Omental fat pad (tissue), 4 donors: ENCODE data around the gene UPF1. TPM values are rescaled to one million over a fixed set of nuclear protein-coding genes. Genes with fewer than 3 reads are reported as not detected.

Experiments used
- ATAC-seq: fragments of 150-250 bp; one replicate; pipeline ENCODE4 v1.9.1; 2016; ENCODE audit warnings: mild to moderate bottlenecking, moderate library complexity; ENCODE audit not compliant: low FRiP score
- DNase-seq: peaks from one replicate; pipeline ENCODE4 v3.0.0-alpha.2; 2019; ENCODE audit warnings: low spot score
- total RNA-seq, 4 donors: library from RNA; depleted of rRNA; stranded (reverse); fragments of >200 nt; gene quantifications; one replicate each; pipeline ENCODE4 v1.1.0, GENCODE V29; 2016
- TF ChIP-seq, protein P1 (sequence below), 3 donors: fragments of 450-650 bp; IDR thresholded peaks; one replicate each; pipeline ENCODE4 v1.5.1; 2016 to 2017; ENCODE audit warnings: antibody characterized with exemption in 3 of 3, mild to moderate bottlenecking in 3 of 3, moderate library complexity in 2 of 3

Gene UPF1
- total RNA-seq, 4 donors from 2014 or later = 67.3 to 113 (median 96.0) TPM

GRCh38 chr19:18840288-18841267 is 8.8 kb downstream of the UPF1 start:
- DNase-seq (no peak), ATAC-seq (no peak)
- TF ChIP-seq, protein P1, sequence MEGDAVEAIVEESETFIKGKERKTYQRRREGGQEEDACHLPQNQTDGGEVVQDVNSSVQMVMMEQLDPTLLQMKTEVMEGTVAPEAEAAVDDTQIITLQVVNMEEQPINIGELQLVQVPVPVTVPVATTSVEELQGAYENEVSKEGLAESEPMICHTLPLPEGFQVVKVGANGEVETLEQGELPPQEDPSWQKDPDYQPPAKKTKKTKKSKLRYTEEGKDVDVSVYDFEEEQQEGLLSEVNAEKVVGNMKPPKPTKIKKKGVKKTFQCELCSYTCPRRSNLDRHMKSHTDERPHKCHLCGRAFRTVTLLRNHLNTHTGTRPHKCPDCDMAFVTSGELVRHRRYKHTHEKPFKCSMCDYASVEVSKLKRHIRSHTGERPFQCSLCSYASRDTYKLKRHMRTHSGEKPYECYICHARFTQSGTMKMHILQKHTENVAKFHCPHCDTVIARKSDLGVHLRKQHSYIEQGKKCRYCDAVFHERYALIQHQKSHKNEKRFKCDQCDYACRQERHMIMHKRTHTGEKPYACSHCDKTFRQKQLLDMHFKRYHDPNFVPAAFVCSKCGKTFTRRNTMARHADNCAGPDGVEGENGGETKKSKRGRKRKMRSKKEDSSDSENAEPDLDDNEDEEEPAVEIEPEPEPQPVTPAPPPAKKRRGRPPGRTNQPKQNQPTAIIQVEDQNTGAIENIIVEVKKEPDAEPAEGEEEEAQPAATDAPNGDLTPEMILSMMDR (IDR thresholded peaks at IDR 0.05) = no peak

DNA sequence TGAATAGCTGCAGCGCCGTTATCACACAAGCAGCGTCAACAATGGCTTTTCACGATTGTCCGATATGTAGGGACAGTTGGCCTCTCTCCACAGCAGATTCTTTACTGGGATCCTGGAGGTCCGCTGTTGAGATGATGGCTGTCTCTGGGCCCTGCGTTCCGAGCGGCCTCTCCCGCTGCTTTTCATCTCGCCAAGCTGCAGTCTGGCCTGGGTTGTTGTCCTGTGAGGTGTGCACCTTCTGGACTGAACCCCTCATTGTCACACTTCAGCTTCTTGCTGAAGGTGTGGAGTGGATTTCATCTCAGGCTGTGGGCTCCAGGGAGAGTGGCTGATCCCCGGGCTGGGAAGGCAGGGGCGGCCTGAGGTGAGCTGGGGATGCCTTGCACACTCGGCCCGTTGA is 9.6 kb downstream of the UPF1 start:
- DNase-seq (no peak), ATAC-seq (no peak)
- TF ChIP-seq, protein P1 (IDR thresholded peaks at IDR 0.05) = no peak

GRCh38 chr19:18842166-18842565 is 10.4 kb downstream of the UPF1 start:
- TF ChIP-seq, protein P1 (IDR thresholded peaks at IDR 0.05) = no peak
- ATAC-seq = no peak
- DNase-seq = no peak

- DNase-seq (no peak), ATAC-seq (no peak)
- TF ChIP-seq, protein P1 (IDR thresholded peaks at IDR 0.05) = no peak
These were observed 12.2 kb downstream of the UPF1 start for GRCh38 chr19:18843960-18844359.

DNA sequence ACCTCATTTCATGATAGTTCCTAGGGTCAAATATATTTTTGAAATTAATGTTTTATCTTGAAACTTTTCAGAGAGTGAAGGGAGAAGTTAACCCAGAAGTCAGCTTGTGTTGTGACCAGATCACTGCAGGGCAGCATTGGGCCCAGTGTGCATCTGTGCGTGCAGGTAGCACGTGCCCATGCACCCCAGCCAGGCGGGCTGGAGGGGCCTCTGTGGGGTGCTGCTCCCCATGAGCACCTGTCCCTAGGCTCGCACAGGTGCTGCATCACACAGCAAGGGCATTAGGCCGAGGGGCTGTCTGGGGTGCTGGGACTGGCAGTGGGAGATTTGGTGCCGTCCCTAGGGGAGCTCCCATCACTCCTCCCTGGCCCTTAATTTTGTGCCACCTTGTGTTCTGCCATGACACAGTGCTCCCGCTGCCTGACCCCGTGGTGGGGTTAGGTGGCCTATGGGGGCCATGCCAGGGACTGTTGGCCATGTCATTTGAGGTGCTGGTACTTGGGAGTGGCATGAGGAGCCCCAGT is 13.1 kb downstream of the UPF1 start:
- TF ChIP-seq, protein P1 (IDR thresholded peaks at IDR 0.05) = no peak

GRCh38 chr19:18845961-18846360 is 14.2 kb downstream of the UPF1 start:
- ATAC-seq (no peak), DNase-seq (no peak)
- TF ChIP-seq, protein P1 (IDR thresholded peaks at IDR 0.05) = no peak

More for the DNA sequence above, 13.1 kb downstream of the UPF1 start:
- DNase-seq (no peak), ATAC-seq (no peak)
